Gastrocnemius medialis (tissue), 4 donors: ENCODE measurements around the gene CDC37L1. TPM values are rescaled to one million over a fixed set of nuclear protein-coding genes. Genes with fewer than 3 reads are reported as not detected.

Experiments
- ATAC-seq, 2 donors: fragments of 150-250 bp; one replicate each; pipeline ENCODE4 v1.9.1; 2016
- DNase-seq, 2 donors: peaks; one replicate each; pipeline ENCODE4 v3.0.0-alpha.2; 2019
- H3K27ac ChIP-seq, 4 donors: fragments of 200-600 bp; sonication (generic); 1 replicate in 1 of 4; 2 replicates in 3 of 4; pipeline ENCODE4 v1.5.1; 2016 to 2018; ENCODE audit warnings: mild to moderate bottlenecking in 2 of 4, moderate library complexity in 1 of 4
- H3K27me3 ChIP-seq, 3 donors: fragments of 200-600 bp; sonication (generic) in 2 of 3; 1 replicate in 1 of 3; 2 replicates in 2 of 3; pipeline versions ENCODE4 v1.5.1 to v1.6.0; 2016 to 2019; ENCODE audit warnings: mild to moderate bottlenecking in 1 of 3, moderate library complexity in 1 of 3
- H3K36me3 ChIP-seq, 2 donors: fragments of 200-600 bp; sonication (generic) in 1 of 2; one replicate each; pipeline ENCODE4 v1.5.1; 2017 to 2018
- H3K4me1 ChIP-seq, 2 donors: fragments of 200-600 bp; sonication (generic) in 1 of 2; one replicate each; pipeline ENCODE4 v1.5.1; 2016 to 2017; ENCODE audit warnings: mild to moderate bottlenecking in 2 of 2
- H3K4me3 ChIP-seq, 4 donors: fragments of 200-600 bp; sonication (generic) in 3 of 4; 1 replicate in 1 of 4; 2 replicates in 3 of 4; pipeline ENCODE4 v1.5.1; 2016 to 2019; ENCODE audit warnings: mild to moderate bottlenecking in 2 of 4
- H3K9me3 ChIP-seq, 3 donors: fragments of 200-600 bp; sonication (generic) in 2 of 3; 1 replicate in 1 of 3; 2 replicates in 2 of 3; pipeline ENCODE4 v1.5.1; 2016 to 2019
- CTCF ChIP-seq, 5 experiments: fragments of 450-650 bp in 3 of 5; fragments of 200-600 bp in 2 of 5; sonication (generic) in 2 of 5; IDR thresholded peaks in 4 of 5; conservative IDR thresholded peaks in 1 of 5; 1 replicate in 4 of 5; 2 replicates in 1 of 5; pipeline ENCODE4 v1.5.1; 2016 to 2019; ENCODE audit warnings: antibody characterized with exemption in 5 of 5, mild to moderate bottlenecking in 3 of 5, moderate library complexity in 3 of 5
- POLR2A ChIP-seq, 2 donors: fragments of 450-650 bp; IDR thresholded peaks; one replicate each; pipeline ENCODE4 v1.6.1; 2017; ENCODE audit warnings: antibody characterized with exemption in 2 of 2, mild to moderate bottlenecking in 2 of 2, moderate library complexity in 2 of 2
- in situ Hi-C, 4 donors: fragments of 200-750 bp; cut with MboI; loops; one replicate each; pipeline versions ENCODE4 v1.15.0 to v1.8.0; 2017; ENCODE audit warnings: low sequenced_read_pairs in 4 of 4
- intact Hi-C: fragments of 100-400 bp; cut with DNase I; formaldehyde crosslinking; loops from one replicate; pipeline ENCODE4 v1.15.1; 2023; ENCODE audit warnings: low total_unique reads
- total RNA-seq, 4 donors: library from RNA; depleted of rRNA; stranded (reverse); fragments of >200 nt; gene quantifications; one replicate each; pipeline versions ENCODE4 v1.1.0 to v1.2.3, GENCODE V29; 2016

Gene CDC37L1
- total RNA-seq, 4 donors from 2014 or later = 91.1 to 157 (median 131) TPM

- H3K4me1 ChIP-seq = peaks cover 19 to 26% of the 10 kb centered on the region in 2 donors
- intact Hi-C loops = loop anchor here (1.0 to 10.0 kb wide), 4 partner anchors 17 to 782 kb away; partner anchors contain the start of genes AK3, CDC37L1 and JAK2
- TF ChIP-seq CTCF (IDR thresholded peaks at IDR 0.05 in 4 of 5, conservative IDR thresholded peaks at IDR 0.05 in 1 of 5) = peak; percentile 15 to 71 (median 57)
- TF ChIP-seq POLR2A (IDR thresholded peaks at IDR 0.05) = peak; percentile 16 to 51
- ATAC-seq (peak; percentile 95 to 96), DNase-seq (peak; percentile 78 to 84)
- H3K4me3 ChIP-seq = peak within 1 kb of the TSS; percentile 66 to 87 (median 76)
- peak within 1 kb of the TSS; percentile 70 to 83 (median 77) for H3K27ac ChIP-seq
- in situ Hi-C loops = loop anchor here in 2 of 4 donors (5.0 kb wide), 1 partner anchor 80 kb away; the partner anchor contains the start of gene AK3 (in 2 of the 2)
- H3K9me3 ChIP-seq = no peaks in the 10 kb centered on the region
- no peaks in the 10 kb centered on the region for H3K36me3 ChIP-seq
- H3K27me3 ChIP-seq = no peaks in the 10 kb centered on the region
These were observed 17.0 kb upstream of the CDC37L1 start, which contains the start of gene PLPP6 for GRCh38 chr9:4662108-4662988. Gene PLPP6 (plus strand): TSS chr9:4662294. CDS start chr9:4662376, 82 bp downstream.

- in situ Hi-C loops = loop anchor here in 2 of 4 donors (5.0 kb wide), 1 partner anchor 79 kb away; the partner anchor contains the start of gene AK3 (in 2 of the 2)
- DNase-seq = no peak
- Histone ChIP-seq H3K9me3 (no peaks in the 10 kb centered on the region), H3K27ac (peak overlapping the region; percentile 70 to 83 (median 77)), H3K36me3 (no peaks in the 10 kb centered on the region), H3K27me3 (no peaks in the 10 kb centered on the region), H3K4me1 (peaks cover 19 to 26% of the 10 kb centered on the region in 2 donors), H3K4me3 (peak overlapping the region; percentile 66 to 87 (median 76))
- no peak for ATAC-seq
- intact Hi-C loops = loop anchor here (1.0 to 10.0 kb wide), 4 partner anchors 16 to 782 kb away; partner anchors contain the start of genes AK3, CDC37L1 and JAK2
- no peak for TF ChIP-seq CTCF (IDR thresholded peaks at IDR 0.05 in 4 of 5, conservative IDR thresholded peaks at IDR 0.05 in 1 of 5)
- TF ChIP-seq POLR2A (IDR thresholded peaks at IDR 0.05) = no peak
These were observed 16.2 kb upstream of the CDC37L1 start for GRCh38 chr9:4662989-4663792.

GRCh38 chr9:4663956-4664355, 15.4 kb upstream of the CDC37L1 start:
- Histone ChIP-seq H3K4me3 (no peak overlapping the region), H3K27ac (no peak overlapping the region), H3K27me3 (no peaks in the 10 kb centered on the region), H3K36me3 (no peaks in the 10 kb centered on the region), H3K9me3 (no peaks in the 10 kb centered on the region), H3K4me1 (peaks cover 19 to 26% of the 10 kb centered on the region in 2 donors)
- no peak for DNase-seq
- ATAC-seq = no peak
- TF ChIP-seq POLR2A (IDR thresholded peaks at IDR 0.05) (no peak), CTCF (IDR thresholded peaks at IDR 0.05 in 4 of 5, conservative IDR thresholded peaks at IDR 0.05 in 1 of 5) (no peak)
- intact Hi-C loops (loop anchor here (10.0 kb wide), 2 partner anchors 321 to 781 kb away; partner anchors contain the start of gene JAK2), in situ Hi-C loops (loop anchor here in 2 of 4 donors (5.0 kb wide), 1 partner anchor 78 kb away; the partner anchor contains the start of gene AK3 (in 2 of the 2))

GRCh38 chr9:4665357-4665756, 14.0 kb upstream of the CDC37L1 start:
- peaks cover 19 to 26% of the 10 kb centered on the region in 2 donors for H3K4me1 ChIP-seq
- H3K36me3 ChIP-seq = no peaks in the 10 kb centered on the region
- no peaks in the 10 kb centered on the region for H3K27me3 ChIP-seq
- H3K4me3 ChIP-seq = peak overlapping the region in 2 of 4 donors; percentile 56 to 63
- no peak for ATAC-seq
- TF ChIP-seq CTCF (IDR thresholded peaks at IDR 0.05 in 4 of 5, conservative IDR thresholded peaks at IDR 0.05 in 1 of 5) = no peak
- TF ChIP-seq POLR2A (IDR thresholded peaks at IDR 0.05) = no peak
- no peaks in the 10 kb centered on the region for H3K9me3 ChIP-seq
- peak overlapping the region in 1 of 4 donors; percentile 45 for H3K27ac ChIP-seq
- no peak for DNase-seq
- in situ Hi-C loops = no loop called here
- intact Hi-C loops = loop anchor here (10.0 kb wide), 2 partner anchors 319 to 779 kb away; partner anchors contain the start of gene JAK2
